T-cell (primary cell): Measurements from ENCODE around the gene GLP1R. TPM values are rescaled to one million over a fixed set of nuclear protein-coding genes. Genes with fewer than 3 reads are reported as not detected.

Experiments used
- ATAC-seq, 4 experiments: fragments of 200-7000 bp in 3 of 4; fragments of 150-1000 bp in 1 of 4; cut with Tn5 transposase; replicated peaks in 1 of 4; 1 replicate in 3 of 4; 2 replicates in 1 of 4; pipeline ENCODE4 v1.10.0; 2021; ENCODE audit warnings: moderate library complexity in 3 of 4, mild to moderate bottlenecking in 2 of 4, moderate number of reproducible peaks in 1 of 4
- CTCF ChIA-PET, 2 donors: fragments of 300-600 bp; sonication (Branson Sonifier 250); formaldehyde crosslinking; loops; one replicate each; lab custom pipeline; 2022; ENCODE audit warnings: antibody characterized with exemption in 2 of 2; lab: Charles Lee
- POLR2A ChIA-PET, 2 donors: fragments of 300-600 bp; sonication (Branson Sonifier 250); formaldehyde crosslinking; loops; one replicate each; lab custom pipeline; 2022; ENCODE audit warnings: antibody characterized with exemption in 2 of 2; lab: Charles Lee
- DNase-seq, 35 experiments: peaks; one replicate each; pipeline versions ENCODE4 v3.0.0 to v3.0.0-alpha.2; 2013 to 2023
- H3K27ac ChIP-seq: one replicate; pipeline ENCODE4 v1.5.1; 2013; ENCODE audit warnings: low read length
- H3K27me3 ChIP-seq, 2 experiments: replicated peaks in 1 of 2; 1 replicate in 1 of 2; 2 replicates in 1 of 2; pipeline versions ENCODE4 v1.6.1 to v1.7.0; 2013; ENCODE audit warnings: low read length in 1 of 2, mixed read lengths in 1 of 2; ENCODE audit not compliant: control insufficient read depth in 2 of 2, insufficient read depth in 2 of 2; ENCODE audit errors: extremely low read depth in 1 of 2
- H3K36me3 ChIP-seq, 2 donors: 1 replicate in 1 of 2; 2 replicates in 1 of 2; pipeline versions ENCODE4 v1.6.1 to v1.7.0; 2013; ENCODE audit warnings: low read length in 1 of 2; ENCODE audit not compliant: control insufficient read depth in 2 of 2, insufficient read depth in 1 of 2; ENCODE audit errors: extremely low read depth in 1 of 2
- H3K4me1 ChIP-seq, 2 experiments: 1 replicate in 1 of 2; 2 replicates in 1 of 2; pipeline versions ENCODE4 v1.6.1 to v1.7.0; 2013; ENCODE audit warnings: low read length in 2 of 2, mixed read lengths in 1 of 2; ENCODE audit not compliant: insufficient read depth in 2 of 2, control insufficient read depth in 1 of 2; ENCODE audit errors: extremely low read depth in 1 of 2
- H3K4me3 ChIP-seq, 2 donors: 1 replicate in 1 of 2; 2 replicates in 1 of 2; pipeline versions ENCODE4 v1.5.1 to v1.7.0; 2013; ENCODE audit warnings: mild to moderate bottlenecking in 2 of 2, low read length in 1 of 2, moderate library complexity in 1 of 2; ENCODE audit not compliant: control insufficient read depth in 1 of 2; ENCODE audit errors: extremely low read depth in 1 of 2
- H3K9me3 ChIP-seq: 2 replicates; pipeline ENCODE4 v1.7.0; 2013
- H3K27ac Mint-ChIP-seq, 2 donors: one replicate each; pipeline ENCODE4 v1.8.0; 2020 to 2021; ENCODE audit warnings: mild to moderate bottlenecking in 2 of 2, mixed read lengths in 2 of 2
- H3K27me3 Mint-ChIP-seq, 2 donors: one replicate each; pipeline ENCODE4 v1.8.0; 2021 to 2022; ENCODE audit warnings: mixed read lengths in 2 of 2
- H3K36me3 Mint-ChIP-seq: one replicate; pipeline ENCODE4 v1.8.0; 2021; ENCODE audit warnings: mixed read lengths
- H3K4me1 Mint-ChIP-seq, 3 donors: one replicate each; pipeline ENCODE4 v1.8.0; 2020 to 2022; ENCODE audit warnings: mixed read lengths in 3 of 3, mild to moderate bottlenecking in 1 of 3
- H3K4me3 Mint-ChIP-seq, 3 donors: one replicate each; pipeline ENCODE4 v1.8.0; 2020 to 2022; ENCODE audit warnings: mild to moderate bottlenecking in 3 of 3, mixed read lengths in 3 of 3, moderate library complexity in 3 of 3
- H3K9me3 Mint-ChIP-seq, 3 donors: one replicate each; pipeline ENCODE4 v1.8.0; 2020 to 2022; ENCODE audit warnings: mixed read lengths in 3 of 3
- WGBS: methylation state at CpG from one replicate; pipeline ENCODE4 v1.1.5; 2013; ENCODE audit warnings: missing lambda C conversion rate; ENCODE audit not compliant: insufficient coverage; 5-methylcytosine and 5-hydroxymethylcytosine counted together
- total RNA-seq, 35 experiments: library from RNA in 6 of 35; stranded (reverse) in 6 of 35; fragments of 120-200 nt in 1 of 35; gene quantifications; one replicate each; pipeline versions ENCODE4 v1.2.1 to v1.2.4 and lab custom pipeline; 2013 to 2026

Gene GLP1R
- total RNA-seq, 5 donors from 2014 or later (not counting 1 experiment from before 2014, with no cell fraction given): 0.07 TPM; not detected in 4

- no peaks in the 10 kb centered on the region for H3K9me3 Mint-ChIP-seq
- WGBS: under 1% methylated on average over 61 of the region's 68 CpGs
Measured at GRCh38 chr6:39114704-39115599, 66.4 kb downstream of the GLP1R start, which contains the start of gene SAYSD1. Gene SAYSD1 (minus strand): TSS chr6:39115186. CDS start chr6:39115089, 97 bp downstream.

GRCh38 chr6:39118921-39119320 is 70.3 kb downstream of the GLP1R start:
- POLR2A ChIA-PET: no interaction called here
- CTCF ChIA-PET: no interaction called here

More at GRCh38 chr6:39114704-39115599, 66.4 kb downstream of the GLP1R start, which contains the start of gene SAYSD1:
- peak within 1 kb of the TSS; percentile 63 to 95 for H3K4me3 ChIP-seq
- peaks cover 14 to 23% of the 10 kb centered on the region in 2 experiments for H3K4me1 ChIP-seq
- ChIA-PET POLR2A (interaction anchor here in 1 of 2 donors (0.8 kb wide), 1 partner anchor 14 kb away, joined by 5 read pairs; no protein-coding TSS in a partner anchor), CTCF (interaction anchor here in 1 of 2 donors (0.7 to 2.0 kb wide), 2 partner anchors 13 to 242 kb away, joined by 3 to 6 read pairs; no protein-coding TSS in a partner anchor)
- H3K27ac ChIP-seq: peak within 1 kb of the TSS; percentile 91
- peaks cover 0 to 2% of the 10 kb centered on the region in 2 donors for H3K36me3 ChIP-seq
- H3K27me3 ChIP-seq: no peaks in the 10 kb centered on the region
- DNase-seq: peak; percentile 80 to 97 (median 87)
- H3K36me3 Mint-ChIP-seq: peaks cover 5% of the 10 kb centered on the region
- peaks cover 53 to 63% (median 55%) of the 10 kb centered on the region in 3 donors for H3K4me1 Mint-ChIP-seq
- peak within 1 kb of the TSS; percentile 93 to 99 for H3K27ac Mint-ChIP-seq
- H3K9me3 ChIP-seq: no peaks in the 10 kb centered on the region
- H3K27me3 Mint-ChIP-seq: no peaks in the 10 kb centered on the region
- peak; percentile 80 to 92 (median 92) for ATAC-seq
- H3K4me3 Mint-ChIP-seq: peak within 1 kb of the TSS; percentile 85 to 98 (median 91)

GRCh38 chr6:39124114-39124513 is 75.5 kb downstream of the GLP1R start:
- ATAC-seq: no peak
- Histone ChIP-seq H3K9me3 (no peaks in the 10 kb centered on the region), H3K4me3 (no peak overlapping the region), H3K27ac (no peak overlapping the region), H3K4me1 (no peaks in the 10 kb centered on the region), H3K36me3 (no peaks in the 10 kb centered on the region), H3K27me3 (no peaks in the 10 kb centered on the region)
- ChIA-PET POLR2A (no interaction called here), CTCF (interaction anchor here in 1 of 2 donors (0.6 kb wide), 1 partner anchor 125 kb away, joined by 3 read pairs; no protein-coding TSS in a partner anchor)
- H3K27me3 Mint-ChIP-seq: peaks cover 1 to 9% of the 10 kb centered on the region in 2 donors
- H3K27ac Mint-ChIP-seq: no peak overlapping the region
- DNase-seq: no peak
- H3K4me3 Mint-ChIP-seq: no peak overlapping the region
- no peaks in the 10 kb centered on the region for H3K36me3 Mint-ChIP-seq
- H3K9me3 Mint-ChIP-seq: peaks cover 0 to 5% (median 0%) of the 10 kb centered on the region in 3 donors
- H3K4me1 Mint-ChIP-seq: no peaks in the 10 kb centered on the region

More at GRCh38 chr6:39118921-39119320, 70.3 kb downstream of the GLP1R start:
- Histone ChIP-seq H3K36me3 (no peaks in the 10 kb centered on the region), H3K27me3 (no peaks in the 10 kb centered on the region), H3K4me1 (peaks cover 7 to 14% of the 10 kb centered on the region in 2 experiments), H3K27ac (no peak overlapping the region), H3K4me3 (no peak overlapping the region), H3K9me3 (no peaks in the 10 kb centered on the region)
- Mint-ChIP-seq H3K27ac (no peak overlapping the region), H3K4me3 (no peak overlapping the region), H3K36me3 (no peaks in the 10 kb centered on the region), H3K27me3 (no peaks in the 10 kb centered on the region), H3K9me3 (no peaks in the 10 kb centered on the region), H3K4me1 (peaks cover 15 to 24% (median 19%) of the 10 kb centered on the region in 3 donors)
- ATAC-seq (no peak), DNase-seq (no peak)
- no CpG with 5 or more reads among the region's 4 CpGs for WGBS

- ATAC-seq (no peak), DNase-seq (no peak)
- Mint-ChIP-seq H3K27ac (no peak overlapping the region), H3K36me3 (peaks cover 2% of the 10 kb centered on the region), H3K4me1 (no peaks in the 10 kb centered on the region), H3K4me3 (no peak overlapping the region), H3K27me3 (peaks cover 5 to 9% of the 10 kb centered on the region in 2 donors), H3K9me3 (peaks cover 0 to 5% (median 4%) of the 10 kb centered on the region in 3 donors)
- CTCF ChIA-PET: no interaction called here
- Histone ChIP-seq H3K27ac (no peak overlapping the region), H3K27me3 (no peaks in the 10 kb centered on the region), H3K9me3 (no peaks in the 10 kb centered on the region), H3K36me3 (no peaks in the 10 kb centered on the region), H3K4me1 (no peaks in the 10 kb centered on the region), H3K4me3 (no peak overlapping the region)
- 100% methylated on average over 1 of the region's 3 CpGs for WGBS
- POLR2A ChIA-PET: no interaction called here
Measured at GRCh38 chr6:39128106-39128505, 79.5 kb downstream of the GLP1R start.

GRCh38 chr6:39128832-39129231 is 80.3 kb downstream of the GLP1R start:
- DNase-seq (no peak), ATAC-seq (no peak)
- H3K36me3 Mint-ChIP-seq: peaks cover 2% of the 10 kb centered on the region
- ChIA-PET POLR2A (no interaction called here), CTCF (no interaction called here)
- H3K4me3 ChIP-seq: no peak overlapping the region
- no peaks in the 10 kb centered on the region for H3K27me3 ChIP-seq
- no peaks in the 10 kb centered on the region for H3K4me1 ChIP-seq
- no peaks in the 10 kb centered on the region for H3K36me3 ChIP-seq
- H3K4me3 Mint-ChIP-seq: no peak overlapping the region
- no peak overlapping the region for H3K27ac Mint-ChIP-seq
- H3K9me3 ChIP-seq: no peaks in the 10 kb centered on the region
- H3K9me3 Mint-ChIP-seq: peaks cover 0 to 5% (median 4%) of the 10 kb centered on the region in 3 donors
- H3K27ac ChIP-seq: no peak overlapping the region
- H3K27me3 Mint-ChIP-seq: peaks cover 5 to 9% of the 10 kb centered on the region in 2 donors
- H3K4me1 Mint-ChIP-seq: no peaks in the 10 kb centered on the region

- Histone ChIP-seq H3K4me3 (no peak overlapping the region), H3K27me3 (no peaks in the 10 kb centered on the region), H3K36me3 (no peaks in the 10 kb centered on the region), H3K9me3 (no peaks in the 10 kb centered on the region), H3K4me1 (no peaks in the 10 kb centered on the region), H3K27ac (no peak overlapping the region)
- ATAC-seq (no peak), DNase-seq (no peak)
- WGBS: no CpG with 5 or more reads among the region's 1 CpG
- peaks cover 0 to 4% (median 3%) of the 10 kb centered on the region in 3 donors for H3K9me3 Mint-ChIP-seq
- H3K4me1 Mint-ChIP-seq: no peaks in the 10 kb centered on the region
- H3K27ac Mint-ChIP-seq: no peak overlapping the region
- ChIA-PET CTCF (no interaction called here), POLR2A (interaction anchor here in 1 of 2 donors (0.7 kb wide), 1 partner anchor 17 kb away, joined by 3 read pairs; no protein-coding TSS in a partner anchor)
- no peak overlapping the region for H3K4me3 Mint-ChIP-seq
- H3K27me3 Mint-ChIP-seq: peaks cover 4 to 5% of the 10 kb centered on the region in 2 donors
- H3K36me3 Mint-ChIP-seq: peaks cover 2% of the 10 kb centered on the region
Measured at GRCh38 chr6:39130691-39131090, 82.1 kb downstream of the GLP1R start.
